ENCODE results near the gene TEX53. TPM values are rescaled to one million over a fixed set of nuclear protein-coding genes. Genes with fewer than 3 reads are reported as not detected.

Gene TEX53
- polyA plus RNA-seq, 1 donor from 2014 or later: not detected

- H3K79me2 ChIP-seq (replicated peaks; ENCODE audit: insufficient read depth, low read length): no peaks in the 10 kb centered on the region
- H2AFZ ChIP-seq (ENCODE audit: low read depth, low read length): no peak overlapping the region
- H3K4me3 ChIP-seq (ENCODE audit: low read length): no peak overlapping the region
- H3K4me2 ChIP-seq (ENCODE audit: low read length): no peak overlapping the region
- no peak overlapping the region for H3K9ac ChIP-seq (ENCODE audit: low read length)
- H3K9me2 ChIP-seq (ENCODE audit: insufficient read depth, low read length): no peaks in the 10 kb centered on the region
- H3K9me3 ChIP-seq (ENCODE audit: low read length): no peaks in the 10 kb centered on the region
- H3K27me3 ChIP-seq (ENCODE audit: insufficient read depth, low read depth, low read length): no peaks in the 10 kb centered on the region
- H3K27ac ChIP-seq (ENCODE audit: low read length): no peak overlapping the region
- H3K36me3 ChIP-seq (ENCODE audit: insufficient read depth, low read length): no peaks in the 10 kb centered on the region
- no peaks in the 10 kb centered on the region for H3F3A ChIP-seq (ENCODE audit: insufficient read depth, low read length, poor library complexity, severe bottlenecking)
- H4K20me1 ChIP-seq (ENCODE audit: insufficient read depth): no peaks in the 10 kb centered on the region
- TF ChIP-seq EP300 (conservative IDR thresholded peaks at IDR 0.05; ENCODE audit: poor library complexity, severe bottlenecking) (no peak), RAD21 (conservative IDR thresholded peaks at IDR 0.05) (no peak), TAF1 (IDR thresholded peaks at IDR 0.05; ENCODE audit: low read depth) (no peak), CTCF (IDR thresholded peaks at IDR 0.05; ENCODE audit: poor library complexity, severe bottlenecking) (no peak), EZH2 (IDR thresholded peaks at IDR 0.05; ENCODE audit: borderline replicate concordance, insufficient read depth, low read length, poor library complexity, severe bottlenecking) (no peak), REST (IDR thresholded peaks at IDR 0.05; ENCODE audit: borderline replicate concordance) (no peak)
Observed at GRCh38 chr9:114652776-114653555, 4.6 kb downstream of the TEX53 start.

GRCh38 chr9:114643896-114644295, 13.7 kb downstream of the TEX53 start:
- Histone ChIP-seq H3K79me2 (replicated peaks; ENCODE audit: insufficient read depth, low read length) (no peaks in the 10 kb centered on the region), H3K9me2 (ENCODE audit: insufficient read depth, low read length) (no peaks in the 10 kb centered on the region), H4K20me1 (ENCODE audit: insufficient read depth) (no peaks in the 10 kb centered on the region), H3K9me3 (ENCODE audit: low read length) (no peaks in the 10 kb centered on the region), H3K4me2 (ENCODE audit: low read length) (no peak overlapping the region), H3K27ac (ENCODE audit: low read length) (no peak overlapping the region), H3K9ac (ENCODE audit: low read length) (no peak overlapping the region), H3K27me3 (ENCODE audit: insufficient read depth, low read depth, low read length) (no peaks in the 10 kb centered on the region), H3K36me3 (ENCODE audit: insufficient read depth, low read length) (no peaks in the 10 kb centered on the region), H3K4me3 (ENCODE audit: low read length) (no peak overlapping the region), H2AFZ (ENCODE audit: low read depth, low read length) (no peak overlapping the region), H3F3A (ENCODE audit: insufficient read depth, low read length, poor library complexity, severe bottlenecking) (no peaks in the 10 kb centered on the region)
- TF ChIP-seq EP300 (conservative IDR thresholded peaks at IDR 0.05; ENCODE audit: poor library complexity, severe bottlenecking) (no peak), POLR2AphosphoS5 (IDR thresholded peaks at IDR 0.05) (no peak), SMC3 (conservative IDR thresholded peaks at IDR 0.05; ENCODE audit: poor library complexity) (no peak), REST (IDR thresholded peaks at IDR 0.05; ENCODE audit: borderline replicate concordance) (no peak), MXI1 (conservative IDR thresholded peaks at IDR 0.05; ENCODE audit: poor library complexity, severe bottlenecking) (no peak), RAD21 (conservative IDR thresholded peaks at IDR 0.05) (no peak), CTCF (IDR thresholded peaks at IDR 0.05; ENCODE audit: poor library complexity, severe bottlenecking) (no peak), EZH2 (IDR thresholded peaks at IDR 0.05; ENCODE audit: borderline replicate concordance, insufficient read depth, low read length, poor library complexity, severe bottlenecking) (no peak), TAF1 (IDR thresholded peaks at IDR 0.05; ENCODE audit: low read depth) (no peak)
